ELR (cell line): ENCODE results near the gene SPATS1.
"Not testable (repeated sequence)": the region's sequence is repeated elsewhere in the genome, so short reads cannot be mapped to it uniquely, and the experiment has no call there.

ENCODE experiments used
- DNase-seq: peaks from one replicate; pipeline ENCODE4 v3.0.0-alpha.2; 2015; ENCODE audit warnings: low read depth

The SPATS1 gene

GRCh38 chr6:44342052-44342451 lies 398 bp upstream of the SPATS1 start:
- no peak for DNase-seq

GRCh38 chr6:44346818-44347217 lies 4.4 kb downstream of the SPATS1 start:
- not testable (repeated sequence) for DNase-seq

- peak; percentile 53 for DNase-seq
These were observed 7.6 kb downstream of the SPATS1 start for GRCh38 chr6:44349904-44350649.

GRCh38 chr6:44350650-44350994 lies 8.2 kb downstream of the SPATS1 start:
- not testable (repeated sequence) for DNase-seq

- no peak for DNase-seq
These were observed 9.8 kb downstream of the SPATS1 start for GRCh38 chr6:44352259-44352658.

- peak; percentile 37 for DNase-seq
These were observed 10.9 kb downstream of the SPATS1 start for GRCh38 chr6:44353336-44353735.

GRCh38 chr6:44355640-44356039 lies 13.2 kb downstream of the SPATS1 start:
- DNase-seq = no peak

GRCh38 chr6:44356487-44356886 lies 14.0 kb downstream of the SPATS1 start:
- no peak for DNase-seq

GRCh38 chr6:44359973-44360372 lies 17.5 kb downstream of the SPATS1 start:
- DNase-seq = no peak

- DNase-seq = no peak
These were observed 19.5 kb downstream of the SPATS1 start for GRCh38 chr6:44361947-44362346.

GRCh38 chr6:44363377-44363926 lies 21.0 kb downstream of the SPATS1 start:
- DNase-seq = no peak

- no peak for DNase-seq
These were observed 24.3 kb downstream of the SPATS1 start for GRCh38 chr6:44366781-44367180.

GRCh38 chr6:44367681-44368080 lies 25.2 kb downstream of the SPATS1 start:
- peak; percentile 52 for DNase-seq

GRCh38 chr6:44373051-44373450 lies 30.6 kb downstream of the SPATS1 start:
- peak; percentile 73 for DNase-seq

- DNase-seq = peak; percentile 59
These were observed 31.3 kb downstream of the SPATS1 start for GRCh38 chr6:44373787-44374186.

- DNase-seq = no peak
These were observed 32.6 kb downstream of the SPATS1 start for GRCh38 chr6:44375071-44375470.

- no peak for DNase-seq
These were observed 35.0 kb downstream of the SPATS1 start for GRCh38 chr6:44377484-44377883.

- peak; percentile 19 for DNase-seq
These were observed 35.5 kb downstream of the SPATS1 start for GRCh38 chr6:44377971-44378370.

GRCh38 chr6:44381739-44382138 lies 39.3 kb downstream of the SPATS1 start:
- DNase-seq = no peak

GRCh38 chr6:44386364-44386928 lies 44.0 kb downstream of the SPATS1 start:
- DNase-seq = no peak

- DNase-seq = peak; percentile 51
These were observed 44.5 kb downstream of the SPATS1 start for GRCh38 chr6:44386929-44387345.

- DNase-seq = peak; percentile 99
These were observed 45.1 kb downstream of the SPATS1 start, which contains the start of gene CDC5L for GRCh38 chr6:44387346-44388134. Gene CDC5L, plus strand, starts transcription at chr6:44387706. Its CDS starts 118 bp downstream, at chr6:44387824.

- no peak for DNase-seq
These were observed 45.7 kb downstream of the SPATS1 start for GRCh38 chr6:44388135-44388487.
